Mesendoderm (in vitro differentiated cells): ENCODE measurements around the gene PTPRM.

Experiments
- DNase-seq: peaks from one replicate; pipeline ENCODE4 v3.0.0; 2013
- H2AK5ac ChIP-seq: 2 replicates; pipeline ENCODE4 v1.6.1; 2013; ENCODE audit warnings: low read length, inconsistent platforms
- H2BK120ac ChIP-seq: 2 replicates; pipeline ENCODE4 v1.6.1; 2013; ENCODE audit warnings: low read depth, mild to moderate bottlenecking, low read length, moderate library complexity, mixed read lengths
- H2BK15ac ChIP-seq: replicated peaks from 2 replicates; pipeline ENCODE4 v1.6.1; 2013; ENCODE audit warnings: low read depth, mild to moderate bottlenecking, moderate library complexity
- H2BK5ac ChIP-seq: 2 replicates; pipeline ENCODE4 v1.6.1; 2013; ENCODE audit warnings: low read length, inconsistent platforms
- H3K18ac ChIP-seq: 2 replicates; pipeline ENCODE4 v1.6.1; 2013; ENCODE audit warnings: mild to moderate bottlenecking, low read length, mixed read lengths
- H3K23ac ChIP-seq: one replicate; pipeline ENCODE4 v1.6.1; 2013; ENCODE audit warnings: low read length
- H3K27ac ChIP-seq: 2 replicates; pipeline ENCODE4 v1.5.1; 2013; ENCODE audit warnings: low read depth, mild to moderate bottlenecking, inconsistent platforms, low read length, moderate library complexity
- H3K27me3 ChIP-seq: 2 replicates; pipeline ENCODE4 v1.6.1; 2013; ENCODE audit warnings: low read length, control low read depth, mild to moderate bottlenecking, inconsistent platforms; ENCODE audit not compliant: insufficient read depth, poor library complexity
- H3K36me3 ChIP-seq: 2 replicates; pipeline ENCODE4 v1.6.1; 2013; ENCODE audit warnings: low read length, inconsistent platforms; ENCODE audit not compliant: control insufficient read depth, insufficient read depth
- H3K4ac ChIP-seq: one replicate; pipeline ENCODE4 v1.6.1; 2013; ENCODE audit warnings: low read depth, mild to moderate bottlenecking, low read length, moderate library complexity
- H3K4me1 ChIP-seq: 2 replicates; pipeline ENCODE4 v1.6.1; 2013; ENCODE audit warnings: low read depth, low read length, inconsistent platforms; ENCODE audit not compliant: control insufficient read depth
- H3K4me2 ChIP-seq: 2 replicates; pipeline ENCODE4 v1.6.1; 2013; ENCODE audit warnings: low read length
- H3K4me3 ChIP-seq: 2 replicates; pipeline ENCODE4 v1.5.1; 2013; ENCODE audit warnings: mild to moderate bottlenecking, low read length
- H3K56ac ChIP-seq: one replicate; pipeline ENCODE4 v1.6.1; 2013; ENCODE audit warnings: low read length
- H3K79me1 ChIP-seq: 2 replicates; pipeline ENCODE4 v1.6.1; 2013; ENCODE audit warnings: low read length, inconsistent platforms
- H3K79me2 ChIP-seq: 2 replicates; pipeline ENCODE4 v1.6.1; 2013; ENCODE audit warnings: mild to moderate bottlenecking, low read length; ENCODE audit not compliant: control insufficient read depth, insufficient read depth
- H3K9ac ChIP-seq: 2 replicates; pipeline ENCODE4 v1.6.1; 2013; ENCODE audit warnings: low read length, inconsistent platforms
- H4K5ac ChIP-seq: one replicate; pipeline ENCODE4 v1.6.1; 2013; ENCODE audit warnings: low read length
- H4K8ac ChIP-seq: one replicate; pipeline ENCODE4 v1.6.1; 2013; ENCODE audit warnings: low read depth, mild to moderate bottlenecking, control low read depth, low read length, moderate library complexity
- WGBS: extraction: QIAGEN DNeasy Blood & Tissue Kit; methylation state at CpG from one replicate; pipeline ENCODE4 v1.1.7; 2013; ENCODE audit warnings: low lambda C conversion rate, missing lambda C conversion rate; ENCODE audit not compliant: insufficient coverage; ENCODE audit errors: extremely low coverage; 5-methylcytosine and 5-hydroxymethylcytosine counted together

Gene PTPRM

GRCh38 chr18:7974200-7974874 lies 407.2 kb downstream of the PTPRM start:
- no peak for DNase-seq
- H3K4me2 ChIP-seq = no peak overlapping the region
- no peak overlapping the region for H4K8ac ChIP-seq
- H2AK5ac ChIP-seq = no peak overlapping the region
- no peak overlapping the region for H3K27ac ChIP-seq
- H3K79me2 ChIP-seq = no peaks in the 10 kb centered on the region
- no CpG with 5 or more reads among the region's 6 CpGs for WGBS
- H3K4me3 ChIP-seq = no peak overlapping the region
- no peak overlapping the region for H2BK120ac ChIP-seq
- no peaks in the 10 kb centered on the region for H3K27me3 ChIP-seq
- H2BK5ac ChIP-seq = no peak overlapping the region
- H3K79me1 ChIP-seq = no peaks in the 10 kb centered on the region
- H3K18ac ChIP-seq = no peak overlapping the region
- H3K23ac ChIP-seq = no peak overlapping the region
- H3K9ac ChIP-seq = no peak overlapping the region
- no peak overlapping the region for H4K5ac ChIP-seq
- no peak overlapping the region for H3K4ac ChIP-seq
- no peak overlapping the region for H3K56ac ChIP-seq
- no peaks in the 10 kb centered on the region for H3K36me3 ChIP-seq
- no peaks in the 10 kb centered on the region for H3K4me1 ChIP-seq
- H2BK15ac ChIP-seq = no peak overlapping the region

DNA sequence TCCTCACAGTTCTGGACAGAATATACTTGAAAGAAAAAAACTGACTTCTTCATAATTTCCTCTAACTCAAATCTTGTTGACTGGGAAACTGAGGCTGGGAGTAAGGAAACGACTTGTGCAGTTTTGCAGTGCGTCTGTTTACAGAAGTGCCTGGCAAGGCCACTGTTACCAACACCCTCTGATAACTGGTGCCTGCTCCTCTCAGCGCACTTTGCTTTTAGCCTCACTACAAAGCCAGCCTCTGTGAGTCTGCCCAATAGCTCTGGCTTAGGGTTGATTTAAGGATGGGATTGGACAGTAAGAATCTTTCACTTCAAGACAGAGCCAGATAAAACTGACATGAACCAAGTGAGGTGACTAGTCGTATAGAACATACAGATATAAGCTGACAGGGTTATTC lies 410.8 kb downstream of the PTPRM start:
- Histone ChIP-seq H2AK5ac (no peak overlapping the region), H2BK15ac (no peak overlapping the region), H2BK5ac (no peak overlapping the region), H3K18ac (no peak overlapping the region), H3K56ac (no peak overlapping the region), H3K27me3 (no peaks in the 10 kb centered on the region), H3K79me2 (no peaks in the 10 kb centered on the region), H3K36me3 (no peaks in the 10 kb centered on the region), H3K4me3 (no peak overlapping the region), H2BK120ac (no peak overlapping the region), H4K8ac (no peak overlapping the region), H3K4ac (no peak overlapping the region), H3K4me1 (no peaks in the 10 kb centered on the region), H3K79me1 (no peaks in the 10 kb centered on the region), H3K4me2 (no peak overlapping the region), H3K9ac (no peak overlapping the region), H3K27ac (no peak overlapping the region), H4K5ac (no peak overlapping the region), H3K23ac (no peak overlapping the region)
- no peak for DNase-seq
- WGBS = no CpG with 5 or more reads among the region's 4 CpGs

DNA sequence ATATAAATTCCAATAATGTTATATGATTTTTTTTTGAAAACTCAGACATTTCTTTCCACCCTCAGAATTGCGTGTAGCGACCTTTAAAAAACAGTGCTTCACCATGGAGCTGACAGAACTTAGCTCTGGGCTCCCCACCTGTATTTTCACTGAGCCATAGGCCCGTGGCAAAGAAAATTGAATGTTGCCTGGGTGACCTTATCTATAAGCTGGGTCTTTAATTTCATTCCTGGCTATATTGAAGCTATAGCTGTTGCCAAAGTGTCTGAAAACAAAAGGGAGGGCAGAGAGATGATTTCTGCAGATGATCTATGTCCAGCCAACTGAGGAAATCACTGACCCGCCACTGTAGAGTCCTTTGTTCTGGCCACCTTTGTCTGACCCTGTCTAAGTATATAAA lies 411.7 kb downstream of the PTPRM start:
- no peak overlapping the region for H3K4me2 ChIP-seq
- H3K36me3 ChIP-seq = no peaks in the 10 kb centered on the region
- no peak overlapping the region for H2BK5ac ChIP-seq
- no peak overlapping the region for H3K4ac ChIP-seq
- WGBS = no CpG with 5 or more reads among the region's 4 CpGs
- H3K18ac ChIP-seq = no peak overlapping the region
- no peak overlapping the region for H2AK5ac ChIP-seq
- no peaks in the 10 kb centered on the region for H3K27me3 ChIP-seq
- no peak overlapping the region for H2BK15ac ChIP-seq
- H3K4me3 ChIP-seq = no peak overlapping the region
- H3K56ac ChIP-seq = no peak overlapping the region
- H3K4me1 ChIP-seq = no peaks in the 10 kb centered on the region
- H3K23ac ChIP-seq = no peak overlapping the region
- DNase-seq = no peak
- H2BK120ac ChIP-seq = no peak overlapping the region
- H3K9ac ChIP-seq = no peak overlapping the region
- no peak overlapping the region for H3K27ac ChIP-seq
- no peaks in the 10 kb centered on the region for H3K79me2 ChIP-seq
- no peaks in the 10 kb centered on the region for H3K79me1 ChIP-seq
- no peak overlapping the region for H4K5ac ChIP-seq
- H4K8ac ChIP-seq = no peak overlapping the region

DNA sequence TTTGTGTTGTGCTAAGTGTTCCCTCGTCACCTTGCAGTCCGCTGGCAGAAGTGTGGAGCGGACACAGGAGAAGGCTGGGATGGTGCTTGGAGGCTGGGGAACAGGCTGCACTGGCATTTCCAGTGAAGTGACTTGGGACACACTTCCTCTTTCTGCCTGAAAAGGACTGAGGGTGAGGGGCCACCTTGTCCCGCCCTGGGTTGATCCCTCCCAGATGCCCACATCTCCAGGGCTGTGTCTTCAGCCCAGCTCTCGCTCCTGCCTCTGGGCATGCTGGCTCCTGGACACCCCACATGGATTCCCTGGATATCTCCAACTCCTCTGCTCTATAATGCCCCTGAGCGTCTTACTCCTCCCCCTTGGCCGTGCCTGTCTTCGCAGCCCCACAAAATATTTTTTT lies 412.6 kb downstream of the PTPRM start:
- WGBS = no CpG with 5 or more reads among the region's 8 CpGs
- Histone ChIP-seq H3K4me1 (no peaks in the 10 kb centered on the region), H3K56ac (no peak overlapping the region)

DNA sequence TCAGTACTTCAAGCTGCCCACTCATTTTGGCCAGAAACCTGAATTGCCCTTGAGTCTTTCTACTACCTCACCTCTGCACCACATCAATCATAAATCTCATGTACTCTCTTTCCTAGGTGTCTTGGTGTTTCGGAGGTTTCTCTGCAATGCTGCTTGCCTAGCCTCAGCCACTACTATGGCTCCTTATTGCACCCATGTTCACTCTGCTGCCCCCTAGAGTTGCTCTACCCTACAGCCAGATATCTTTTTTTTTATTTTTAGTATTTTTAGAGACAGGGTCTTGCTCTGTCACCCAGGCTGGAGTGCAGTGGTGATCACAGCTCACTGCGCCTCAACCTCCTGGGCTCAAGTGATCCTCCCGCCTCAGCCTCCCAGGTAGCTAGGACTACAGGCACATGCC lies 413.0 kb downstream of the PTPRM start:
- Histone ChIP-seq H3K4me2 (no peak overlapping the region), H3K56ac (no peak overlapping the region), H3K79me2 (no peaks in the 10 kb centered on the region), H3K4ac (no peak overlapping the region), H2AK5ac (no peak overlapping the region), H3K4me3 (no peak overlapping the region), H4K8ac (no peak overlapping the region), H3K27ac (no peak overlapping the region), H3K18ac (no peak overlapping the region), H3K36me3 (no peaks in the 10 kb centered on the region), H2BK5ac (no peak overlapping the region), H2BK15ac (no peak overlapping the region), H4K5ac (no peak overlapping the region), H3K4me1 (no peaks in the 10 kb centered on the region), H3K27me3 (no peaks in the 10 kb centered on the region), H2BK120ac (no peak overlapping the region), H3K79me1 (no peaks in the 10 kb centered on the region), H3K9ac (no peak overlapping the region), H3K23ac (no peak overlapping the region)
- peak; percentile 57 for DNase-seq
- no CpG with 5 or more reads among the region's 3 CpGs for WGBS

More for the DNA sequence above, 412.6 kb downstream of the PTPRM start:
- Histone ChIP-seq H3K23ac (no peak overlapping the region), H3K18ac (no peak overlapping the region), H3K27ac (no peak overlapping the region), H2AK5ac (no peak overlapping the region), H3K79me2 (no peaks in the 10 kb centered on the region), H2BK5ac (no peak overlapping the region), H3K4me3 (no peak overlapping the region), H3K9ac (no peak overlapping the region), H4K5ac (no peak overlapping the region), H2BK15ac (no peak overlapping the region), H4K8ac (no peak overlapping the region), H3K27me3 (no peaks in the 10 kb centered on the region), H3K36me3 (no peaks in the 10 kb centered on the region), H2BK120ac (no peak overlapping the region), H3K79me1 (no peaks in the 10 kb centered on the region), H3K4ac (no peak overlapping the region), H3K4me2 (no peak overlapping the region)
- DNase-seq = no peak

GRCh38 chr18:7980656-7981055 lies 413.5 kb downstream of the PTPRM start:
- H3K36me3 ChIP-seq = no peaks in the 10 kb centered on the region
- no peak for DNase-seq
- no peak overlapping the region for H3K56ac ChIP-seq
- no peak overlapping the region for H3K4ac ChIP-seq
- H4K5ac ChIP-seq = no peak overlapping the region
- no peak overlapping the region for H3K9ac ChIP-seq
- H3K4me1 ChIP-seq = no peaks in the 10 kb centered on the region
- no peak overlapping the region for H3K27ac ChIP-seq
- H2BK5ac ChIP-seq = no peak overlapping the region
- H3K23ac ChIP-seq = no peak overlapping the region
- no peak overlapping the region for H2BK15ac ChIP-seq
- H2AK5ac ChIP-seq = no peak overlapping the region
- H3K18ac ChIP-seq = no peak overlapping the region
- H3K4me2 ChIP-seq = no peak overlapping the region
- no CpG with 5 or more reads among the region's 4 CpGs for WGBS
- H3K27me3 ChIP-seq = no peaks in the 10 kb centered on the region
- no peak overlapping the region for H2BK120ac ChIP-seq
- no peak overlapping the region for H3K4me3 ChIP-seq
- no peak overlapping the region for H4K8ac ChIP-seq
- no peaks in the 10 kb centered on the region for H3K79me1 ChIP-seq
- H3K79me2 ChIP-seq = no peaks in the 10 kb centered on the region
